ENCODE results near the gene JAK1.
"Not testable (repeated sequence)": the region's sequence is repeated elsewhere in the genome, so short reads cannot be mapped to it uniquely, and the experiment has no call there.

The JAK1 gene

GRCh38 chr1:64928325-64928724 lies 38.0 kb downstream of the JAK1 start:
- TF ChIP-seq, protein P1, sequence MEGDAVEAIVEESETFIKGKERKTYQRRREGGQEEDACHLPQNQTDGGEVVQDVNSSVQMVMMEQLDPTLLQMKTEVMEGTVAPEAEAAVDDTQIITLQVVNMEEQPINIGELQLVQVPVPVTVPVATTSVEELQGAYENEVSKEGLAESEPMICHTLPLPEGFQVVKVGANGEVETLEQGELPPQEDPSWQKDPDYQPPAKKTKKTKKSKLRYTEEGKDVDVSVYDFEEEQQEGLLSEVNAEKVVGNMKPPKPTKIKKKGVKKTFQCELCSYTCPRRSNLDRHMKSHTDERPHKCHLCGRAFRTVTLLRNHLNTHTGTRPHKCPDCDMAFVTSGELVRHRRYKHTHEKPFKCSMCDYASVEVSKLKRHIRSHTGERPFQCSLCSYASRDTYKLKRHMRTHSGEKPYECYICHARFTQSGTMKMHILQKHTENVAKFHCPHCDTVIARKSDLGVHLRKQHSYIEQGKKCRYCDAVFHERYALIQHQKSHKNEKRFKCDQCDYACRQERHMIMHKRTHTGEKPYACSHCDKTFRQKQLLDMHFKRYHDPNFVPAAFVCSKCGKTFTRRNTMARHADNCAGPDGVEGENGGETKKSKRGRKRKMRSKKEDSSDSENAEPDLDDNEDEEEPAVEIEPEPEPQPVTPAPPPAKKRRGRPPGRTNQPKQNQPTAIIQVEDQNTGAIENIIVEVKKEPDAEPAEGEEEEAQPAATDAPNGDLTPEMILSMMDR (IDR thresholded peaks at IDR 0.05; ENCODE audit: borderline replicate concordance, control extremely low read depth, extremely low read depth, insufficient read depth, missing control alignments) = no peak
- in situ Hi-C loops (cut with MboI; ENCODE audit: low sequenced_read_pairs, unreplicated experiment) = no loop called here
- DNase-seq (ENCODE audit: low spot score) = no peak

- TF ChIP-seq, protein P1 (IDR thresholded peaks at IDR 0.05; ENCODE audit: borderline replicate concordance, control extremely low read depth, extremely low read depth, insufficient read depth, missing control alignments) = no peak
- DNase-seq (ENCODE audit: low spot score) = no peak
- in situ Hi-C loops (cut with MboI; ENCODE audit: low sequenced_read_pairs, unreplicated experiment) = no loop called here
These were observed 40.8 kb downstream of the JAK1 start for GRCh38 chr1:64925594-64925993.

DNA sequence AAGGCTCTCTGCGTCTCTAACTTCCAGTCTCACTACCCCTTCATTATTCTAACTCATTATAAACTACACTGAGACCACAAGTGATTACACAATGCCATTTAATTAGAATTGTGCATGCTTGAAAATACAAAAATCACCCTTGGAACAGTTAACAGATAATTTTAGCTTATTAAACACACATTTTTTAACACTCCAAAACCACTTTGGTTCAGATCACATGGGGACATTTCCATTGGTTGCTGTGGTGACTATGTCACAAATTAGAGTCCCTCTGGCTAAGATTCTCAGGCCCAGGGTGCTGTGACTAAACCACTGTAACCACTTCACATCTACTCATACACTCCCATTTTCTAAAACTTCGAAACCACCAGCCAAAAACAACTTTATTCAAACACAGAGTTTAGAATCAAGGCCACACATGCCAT lies 43.0 kb downstream of the JAK1 start:
- no peak for DNase-seq (ENCODE audit: low spot score)

GRCh38 chr1:64922336-64922735 lies 44.0 kb downstream of the JAK1 start:
- TF ChIP-seq, protein P1 (IDR thresholded peaks at IDR 0.05; ENCODE audit: borderline replicate concordance, control extremely low read depth, extremely low read depth, insufficient read depth, missing control alignments) = no peak
- in situ Hi-C loops (cut with MboI; ENCODE audit: low sequenced_read_pairs, unreplicated experiment) = no loop called here
- no peak for DNase-seq (ENCODE audit: low spot score)

More for the DNA sequence above, 43.0 kb downstream of the JAK1 start:
- TF ChIP-seq, protein P1 (IDR thresholded peaks at IDR 0.05; ENCODE audit: borderline replicate concordance, control extremely low read depth, extremely low read depth, insufficient read depth, missing control alignments) = no peak
- in situ Hi-C loops (cut with MboI; ENCODE audit: low sequenced_read_pairs, unreplicated experiment) = no loop called here

DNA sequence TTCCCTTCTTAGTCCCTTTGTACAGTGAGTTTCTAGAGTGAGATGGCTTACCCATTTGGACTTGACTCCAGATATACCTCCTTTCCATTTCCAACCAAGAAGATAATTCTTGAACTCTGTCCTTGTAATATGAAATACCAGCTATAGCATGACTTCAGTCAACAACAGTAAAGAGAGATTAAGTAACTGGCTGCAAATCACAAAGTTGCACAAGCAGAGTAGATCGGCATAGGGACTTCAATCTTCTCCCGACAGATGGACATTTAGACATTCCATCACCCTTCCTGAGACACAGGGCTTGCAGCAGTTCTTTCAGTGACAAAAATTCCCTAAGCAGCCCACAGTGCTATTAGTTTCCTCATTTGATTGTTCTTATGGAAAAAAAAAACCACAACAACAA lies 44.6 kb downstream of the JAK1 start:
- in situ Hi-C loops (cut with MboI; ENCODE audit: low sequenced_read_pairs, unreplicated experiment) = no loop called here
- no peak for DNase-seq (ENCODE audit: low spot score)
- TF ChIP-seq, protein P1 (IDR thresholded peaks at IDR 0.05; ENCODE audit: borderline replicate concordance, control extremely low read depth, extremely low read depth, insufficient read depth, missing control alignments) = no peak

- TF ChIP-seq, protein P1 (IDR thresholded peaks at IDR 0.05; ENCODE audit: borderline replicate concordance, control extremely low read depth, extremely low read depth, insufficient read depth, missing control alignments) = no peak
- in situ Hi-C loops (cut with MboI; ENCODE audit: low sequenced_read_pairs, unreplicated experiment) = no loop called here
- DNase-seq (ENCODE audit: low spot score) = no peak
These were observed 45.3 kb downstream of the JAK1 start for GRCh38 chr1:64920941-64921589.

GRCh38 chr1:64919120-64919519 lies 47.2 kb downstream of the JAK1 start:
- in situ Hi-C loops (cut with MboI; ENCODE audit: low sequenced_read_pairs, unreplicated experiment); DNase-seq (ENCODE audit: low spot score): not testable (repeated sequence)

All from GM13976 (cell line).